Upper lobe of left lung (tissue), 6 donors: ENCODE results near the gene AFAP1. TPM values are rescaled to one million over a fixed set of nuclear protein-coding genes. Genes with fewer than 3 reads are reported as not detected.

ENCODE experiments used
- ATAC-seq, 2 donors: fragments of 200-7000 bp; cut with Tn5 transposase; one replicate each; pipeline ENCODE4 v1.9.1; 2022; ENCODE audit warnings: mild to moderate bottlenecking in 2 of 2, moderate library complexity in 2 of 2; ENCODE audit not compliant: low FRiP score in 2 of 2
- DNase-seq, 2 donors: peaks; one replicate each; pipeline ENCODE4 v3.0.0-alpha.2; 2019 to 2020
- H3K27ac ChIP-seq, 4 donors: fragments of 200-600 bp; sonication (generic); one replicate each; pipeline ENCODE4 v1.5.1; 2016 to 2019
- H3K27me3 ChIP-seq, 4 donors: fragments of 200-600 bp; sonication (generic); one replicate each; pipeline ENCODE4 v1.5.1; 2017 to 2019
- H3K36me3 ChIP-seq, 4 donors: fragments of 200-600 bp; sonication (generic); one replicate each; pipeline ENCODE4 v1.5.1; 2016 to 2019
- H3K4me1 ChIP-seq, 4 donors: fragments of 200-600 bp; sonication (generic); one replicate each; pipeline ENCODE4 v1.5.1; 2018 to 2019
- H3K4me3 ChIP-seq, 4 donors: fragments of 200-600 bp; sonication (generic); one replicate each; pipeline ENCODE4 v1.5.1; 2017 to 2019; ENCODE audit warnings: mild to moderate bottlenecking in 2 of 4, moderate library complexity in 1 of 4
- H3K9me3 ChIP-seq, 4 donors: fragments of 200-600 bp; sonication (generic); one replicate each; pipeline ENCODE4 v1.5.1; 2018 to 2019
- EP300 ChIP-seq, 4 donors: sonication (generic); formaldehyde crosslinking; IDR thresholded peaks; one replicate each; pipeline ENCODE4 v1.5.1; 2017; ENCODE audit warnings: antibody characterized with exemption in 4 of 4, control low read depth in 2 of 4
- POLR2A ChIP-seq, 4 donors: fragments of 450-650 bp; IDR thresholded peaks; one replicate each; pipeline ENCODE4 v1.5.1; 2016 to 2017; ENCODE audit warnings: antibody characterized with exemption in 4 of 4, mild to moderate bottlenecking in 2 of 4
- POLR2AphosphoS5 ChIP-seq, 2 donors: sonication (generic); formaldehyde crosslinking; IDR thresholded peaks; one replicate each; pipeline ENCODE4 v1.5.1; 2017; ENCODE audit warnings: antibody characterized with exemption in 2 of 2
- WGBS, 2 donors: methylation state at CpG; one replicate each; pipeline ENCODE4 v1.1.5; 2017 to 2018; 5-methylcytosine and 5-hydroxymethylcytosine counted together
- total RNA-seq, 6 donors: library from RNA; depleted of rRNA in 4 of 6; stranded (reverse); fragments of >200 nt in 4 of 6; gene quantifications; one replicate each; pipeline versions ENCODE4 v1.1.0 to v1.2.1, GENCODE V29; 2016 to 2021
- TF ChIP-seq, protein P1 (sequence below), 6 experiments: fragments of 450-650 bp in 4 of 6; fragments of 200-600 bp in 2 of 6; sonication (generic) in 2 of 6; IDR thresholded peaks; one replicate each; pipeline ENCODE4 v1.5.1; 2016 to 2019; ENCODE audit warnings: antibody characterized with exemption in 6 of 6
- donor health status: DM: no; HTN: no; CAD: no; lungs with moderate emphysema.
- donor health status: DM: no; HTN: yes; CAD: no; lungs with severe emphysema.

The AFAP1 gene
- total RNA-seq, 6 donors from 2014 or later: 10.9 to 26.7 (median 19.2) TPM

DNA sequence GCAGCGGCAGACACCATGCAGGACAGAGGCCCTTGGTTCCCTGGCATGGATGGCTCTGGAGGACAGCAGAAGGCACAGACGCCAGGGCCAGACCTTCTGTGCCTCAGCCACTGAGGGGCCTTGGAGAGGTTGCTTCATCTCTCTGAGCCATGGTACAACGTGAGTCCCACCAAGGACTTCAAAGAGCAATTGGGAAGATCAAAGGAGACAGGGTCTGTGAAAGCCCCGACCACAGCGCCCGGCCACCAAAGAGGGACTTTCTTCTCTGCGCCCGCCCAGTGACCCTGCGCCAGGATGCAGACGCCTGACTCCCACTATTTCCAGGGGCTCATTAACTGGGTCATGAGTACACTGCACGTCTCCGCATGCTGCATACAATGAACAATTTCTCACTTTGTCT, 174.0 kb downstream of the AFAP1 start:
- Histone ChIP-seq H3K27me3 (no peaks in the 10 kb centered on the region), H3K9me3 (no peaks in the 10 kb centered on the region), H3K4me3 (no peak overlapping the region), H3K36me3 (peaks cover 0 to 68% (median 28%) of the 10 kb centered on the region in 4 donors), H3K27ac (no peak overlapping the region), H3K4me1 (no peaks in the 10 kb centered on the region)
- DNase-seq (no peak), ATAC-seq (no peak)
- TF ChIP-seq POLR2AphosphoS5 (IDR thresholded peaks at IDR 0.05) (no peak), POLR2A (IDR thresholded peaks at IDR 0.05) (no peak), EP300 (IDR thresholded peaks at IDR 0.05) (no peak)
- TF ChIP-seq, protein P1, sequence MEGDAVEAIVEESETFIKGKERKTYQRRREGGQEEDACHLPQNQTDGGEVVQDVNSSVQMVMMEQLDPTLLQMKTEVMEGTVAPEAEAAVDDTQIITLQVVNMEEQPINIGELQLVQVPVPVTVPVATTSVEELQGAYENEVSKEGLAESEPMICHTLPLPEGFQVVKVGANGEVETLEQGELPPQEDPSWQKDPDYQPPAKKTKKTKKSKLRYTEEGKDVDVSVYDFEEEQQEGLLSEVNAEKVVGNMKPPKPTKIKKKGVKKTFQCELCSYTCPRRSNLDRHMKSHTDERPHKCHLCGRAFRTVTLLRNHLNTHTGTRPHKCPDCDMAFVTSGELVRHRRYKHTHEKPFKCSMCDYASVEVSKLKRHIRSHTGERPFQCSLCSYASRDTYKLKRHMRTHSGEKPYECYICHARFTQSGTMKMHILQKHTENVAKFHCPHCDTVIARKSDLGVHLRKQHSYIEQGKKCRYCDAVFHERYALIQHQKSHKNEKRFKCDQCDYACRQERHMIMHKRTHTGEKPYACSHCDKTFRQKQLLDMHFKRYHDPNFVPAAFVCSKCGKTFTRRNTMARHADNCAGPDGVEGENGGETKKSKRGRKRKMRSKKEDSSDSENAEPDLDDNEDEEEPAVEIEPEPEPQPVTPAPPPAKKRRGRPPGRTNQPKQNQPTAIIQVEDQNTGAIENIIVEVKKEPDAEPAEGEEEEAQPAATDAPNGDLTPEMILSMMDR (IDR thresholded peaks at IDR 0.05): no peak
- WGBS, 2 donors: 91 to 95% methylated on average over 4 to 12 of the region's 12 CpGs

GRCh38 chr4:7764466-7764865, 175.2 kb downstream of the AFAP1 start:
- DNase-seq: no peak
- H3K4me3 ChIP-seq: no peak overlapping the region
- WGBS, 2 donors: 89 to 95% methylated on average over 4 to 5 of the region's 5 CpGs

DNA sequence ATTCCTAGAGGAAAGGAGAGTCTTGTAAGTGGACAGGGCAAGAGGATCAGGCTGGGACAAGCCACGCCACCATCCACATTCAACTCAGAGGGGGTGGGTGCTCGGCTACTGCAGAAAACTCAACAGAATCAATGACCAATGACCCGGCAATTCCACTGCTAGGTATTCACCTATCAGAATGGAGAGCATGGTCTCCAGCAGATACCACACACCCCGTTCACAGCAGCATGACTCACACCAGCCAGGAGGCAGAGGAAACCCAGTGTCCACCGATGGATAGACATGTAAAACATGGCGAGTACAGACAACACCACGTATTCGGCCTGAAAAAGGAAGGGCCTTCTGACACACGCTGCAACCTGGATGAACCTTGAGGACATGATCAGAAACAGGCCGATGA, 175.9 kb downstream of the AFAP1 start:
- no peaks in the 10 kb centered on the region for H3K9me3 ChIP-seq
- 85 to 91% methylated on average over 10 of the region's 10 CpGs for WGBS, 2 donors
- DNase-seq (no peak), ATAC-seq (no peak)
- H3K36me3 ChIP-seq: peaks cover 0 to 49% (median 17%) of the 10 kb centered on the region in 4 donors
- H3K27ac ChIP-seq: no peak overlapping the region
- H3K4me1 ChIP-seq: no peaks in the 10 kb centered on the region
- no peaks in the 10 kb centered on the region for H3K27me3 ChIP-seq
- no peak overlapping the region for H3K4me3 ChIP-seq
- TF ChIP-seq POLR2A (IDR thresholded peaks at IDR 0.05) (no peak), POLR2AphosphoS5 (IDR thresholded peaks at IDR 0.05) (no peak), EP300 (IDR thresholded peaks at IDR 0.05) (no peak)
- TF ChIP-seq, protein P1 (IDR thresholded peaks at IDR 0.05): no peak

More at GRCh38 chr4:7764466-7764865, 175.2 kb downstream of the AFAP1 start:
- Histone ChIP-seq H3K9me3 (no peaks in the 10 kb centered on the region), H3K4me1 (no peaks in the 10 kb centered on the region), H3K36me3 (peaks cover 0 to 56% (median 24%) of the 10 kb centered on the region in 4 donors), H3K27ac (no peak overlapping the region), H3K27me3 (no peaks in the 10 kb centered on the region)
- no peak for TF ChIP-seq POLR2AphosphoS5 (IDR thresholded peaks at IDR 0.05)
- no peak for TF ChIP-seq EP300 (IDR thresholded peaks at IDR 0.05)
- TF ChIP-seq POLR2A (IDR thresholded peaks at IDR 0.05): no peak
- TF ChIP-seq, protein P1 (IDR thresholded peaks at IDR 0.05): no peak
- no peak for ATAC-seq

- ATAC-seq: no peak
- H3K27ac ChIP-seq: no peak overlapping the region
- no peak for TF ChIP-seq POLR2AphosphoS5 (IDR thresholded peaks at IDR 0.05)
- no peak for TF ChIP-seq EP300 (IDR thresholded peaks at IDR 0.05)
- TF ChIP-seq, protein P1 (IDR thresholded peaks at IDR 0.05): no peak
- TF ChIP-seq POLR2A (IDR thresholded peaks at IDR 0.05): no peak
- no peaks in the 10 kb centered on the region for H3K9me3 ChIP-seq
- no peak for DNase-seq
- no peaks in the 10 kb centered on the region for H3K4me1 ChIP-seq
- H3K4me3 ChIP-seq: no peak overlapping the region
- H3K36me3 ChIP-seq: peaks cover 0 to 42% (median 13%) of the 10 kb centered on the region in 4 donors
- whole genome bisulfite sequencing, 2 donors: 84 to 92% methylated on average over 16 of the region's 16 CpGs
- H3K27me3 ChIP-seq: no peaks in the 10 kb centered on the region
Observed at GRCh38 chr4:7763106-7763505, 176.6 kb downstream of the AFAP1 start.

GRCh38 chr4:7762376-7763030, 177.2 kb downstream of the AFAP1 start:
- WGBS, 2 donors: 72 to 90% methylated on average over 13 to 15 of the region's 15 CpGs
- no peak overlapping the region for H3K27ac ChIP-seq
- TF ChIP-seq POLR2AphosphoS5 (IDR thresholded peaks at IDR 0.05) (no peak), EP300 (IDR thresholded peaks at IDR 0.05) (no peak), POLR2A (IDR thresholded peaks at IDR 0.05) (no peak)
- TF ChIP-seq, protein P1 (IDR thresholded peaks at IDR 0.05): no peak
- no peaks in the 10 kb centered on the region for H3K9me3 ChIP-seq
- no peak for ATAC-seq
- DNase-seq: no peak
- no peak overlapping the region for H3K4me3 ChIP-seq
- no peaks in the 10 kb centered on the region for H3K4me1 ChIP-seq
- H3K27me3 ChIP-seq: no peaks in the 10 kb centered on the region
- H3K36me3 ChIP-seq: peaks cover 0 to 38% (median 7%) of the 10 kb centered on the region in 4 donors
